ENCODE measurements around the gene RPL22. TPM values are rescaled to one million over a fixed set of nuclear protein-coding genes. Genes with fewer than 3 reads are reported as not detected.
A peak's percentile ranks its signal among the peaks of the same experiment; 100 is the strongest.

RPL22 gene
- total and polyA plus RNA-seq, 2 of the 8 experiments (the other 6 are each of a cell fraction or from before 2014, with no cell fraction given): 133 to 521 TPM

DNA sequence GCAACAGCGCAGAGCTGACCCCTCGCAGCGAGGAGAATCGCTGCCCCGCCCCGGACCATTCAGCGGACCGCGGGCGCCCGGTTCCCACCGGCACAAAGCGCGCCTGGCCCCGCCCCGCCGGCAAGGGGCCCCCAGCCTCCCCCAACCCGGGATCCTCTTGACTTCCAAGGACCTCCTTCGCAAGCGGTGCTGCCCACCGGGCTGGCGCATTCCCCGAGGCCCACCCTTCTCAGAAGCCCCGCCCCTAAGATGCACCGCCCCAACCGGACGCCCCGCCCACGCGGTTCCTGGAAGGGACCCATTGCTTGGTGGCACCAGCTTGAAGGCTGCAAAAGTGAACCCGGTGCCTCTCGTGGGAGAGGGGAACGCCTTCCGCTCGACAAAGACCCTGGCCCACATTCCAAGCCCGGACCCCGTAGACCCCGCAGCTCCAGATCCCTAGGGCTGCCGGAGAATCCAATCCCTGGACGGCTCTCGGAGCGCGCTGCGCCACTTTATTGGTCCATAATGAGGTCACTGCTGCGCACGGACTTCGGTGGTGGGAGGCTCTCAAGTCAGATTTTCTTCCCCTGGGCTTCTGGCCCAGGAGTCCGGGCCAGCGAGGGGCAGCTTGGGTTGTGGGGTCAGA lies 46.6 kb upstream of the RPL22 start (continued):
- TF ChIP-seq USF2 (IDR thresholded peaks at IDR 0.05; ENCODE audit: low read length) (no peak), POU5F1 (IDR thresholded peaks at IDR 0.05; ENCODE audit: low read depth, low read length) (no peak), E2F6 (IDR thresholded peaks at IDR 0.05) (no peak), KDM1A (IDR thresholded peaks at IDR 0.05; ENCODE audit: borderline replicate concordance, low read length) (no peak), CHD2 (IDR thresholded peaks at IDR 0.05; ENCODE audit: low read length) (no peak), EGR1 (IDR thresholded peaks at IDR 0.05; ENCODE audit: borderline replicate concordance, low read depth, low read length) (peak; percentile 52; the same call in 1 of the 2 replicates), BCL11A (IDR thresholded peaks at IDR 0.05; ENCODE audit: low read depth in 2 of 2, low read length in 2 of 2) (no peak), CREB1 (IDR thresholded peaks at IDR 0.05) (no peak; the same call in 1 of the 2 replicates), ASH2L (IDR thresholded peaks at IDR 0.05; ENCODE audit: low read length) (no peak), TEAD4 (IDR thresholded peaks at IDR 0.05; ENCODE audit: low read depth, low read length) (0 out of 2 replicates have a peak, but pooled peaks have one; percentile 6), KDM4A (IDR thresholded peaks at IDR 0.05; ENCODE audit: low read depth, low read length, severe bottlenecking) (peak; percentile 9), SP2 (IDR thresholded peaks at IDR 0.05; ENCODE audit: low read length) (no peak), BRCA1 (IDR thresholded peaks at IDR 0.05; ENCODE audit: low read depth, low read length) (no peak), EP300 (IDR thresholded peaks at IDR 0.05; ENCODE audit: borderline replicate concordance in 1 of 2, low read depth in 2 of 2, low read length in 2 of 2) (no peak), CTBP2 (IDR thresholded peaks at IDR 0.05; ENCODE audit: borderline replicate concordance, insufficient read depth, insufficient read length, low read length) (no peak), GTF2F1 (IDR thresholded peaks at IDR 0.05; ENCODE audit: borderline replicate concordance, low read depth, low read length) (no peak), NANOG (IDR thresholded peaks at IDR 0.05; ENCODE audit: insufficient read depth, low read depth, low read length, poor library complexity, severe bottlenecking) (peak; percentile 73), TBP (IDR thresholded peaks at IDR 0.05; ENCODE audit: low read depth, low read length) (no peak), POLR2AphosphoS5 (IDR thresholded peaks at IDR 0.05; ENCODE audit: low read depth, low read length) (no peak), ZNF274 (IDR thresholded peaks at IDR 0.05; ENCODE audit: borderline replicate concordance, extremely low read depth, low read length) (no peak), TCF12 (IDR thresholded peaks at IDR 0.05; ENCODE audit: low read depth, low read length) (no peak), SIRT6 (IDR thresholded peaks at IDR 0.05; ENCODE audit: low read length) (no peak), NRF1 (IDR thresholded peaks at IDR 0.05; ENCODE audit: low read depth, low read length) (no peak)
- TF ChIP-seq, protein P1, sequence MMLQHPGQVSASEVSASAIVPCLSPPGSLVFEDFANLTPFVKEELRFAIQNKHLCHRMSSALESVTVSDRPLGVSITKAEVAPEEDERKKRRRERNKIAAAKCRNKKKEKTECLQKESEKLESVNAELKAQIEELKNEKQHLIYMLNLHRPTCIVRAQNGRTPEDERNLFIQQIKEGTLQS (IDR thresholded peaks at IDR 0.05; ENCODE audit: insufficient read depth, low read depth, low read length): no peak
